8988T (cell line): ENCODE data around the gene LIMCH1.
"Not testable (repeated sequence)": the region's sequence is repeated elsewhere in the genome, so short reads cannot be mapped to it uniquely, and the experiment has no call there.

Experiments
- DNase-seq: peaks from one replicate; pipeline ENCODE4 v3.0.0; 2011

Gene LIMCH1

DNA sequence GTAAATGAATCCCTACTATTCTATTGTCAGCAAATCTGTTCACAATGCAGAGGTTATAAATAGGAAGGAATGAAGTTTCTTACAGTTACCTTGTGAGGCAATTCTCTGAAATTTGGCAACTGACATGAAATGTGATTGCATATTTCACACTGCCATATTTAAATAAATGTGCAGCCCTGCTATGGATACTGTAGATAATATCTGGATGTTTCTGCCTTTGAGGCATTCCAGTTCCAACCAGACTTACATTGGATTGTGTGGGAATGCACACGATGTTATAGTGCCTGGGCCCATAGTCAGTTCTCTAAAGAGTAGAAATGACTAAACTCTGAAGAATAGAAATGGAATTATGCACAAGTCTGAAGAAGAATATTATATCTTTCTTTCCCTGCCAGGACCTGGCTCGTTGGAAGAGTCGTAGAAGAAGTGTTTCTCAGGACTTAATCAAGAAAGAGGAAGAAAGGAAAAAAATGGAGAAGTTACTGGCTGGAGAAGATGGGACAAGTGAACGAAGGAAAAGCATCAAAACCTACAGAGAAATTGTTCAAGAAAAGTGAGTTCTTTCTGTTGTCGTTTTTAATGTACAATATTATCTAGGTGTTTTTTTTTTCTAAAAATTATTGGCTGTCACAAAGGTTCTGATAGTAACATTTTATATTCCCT is 107.9 kb downstream of the LIMCH1 start:
- no peak for DNase-seq

DNA sequence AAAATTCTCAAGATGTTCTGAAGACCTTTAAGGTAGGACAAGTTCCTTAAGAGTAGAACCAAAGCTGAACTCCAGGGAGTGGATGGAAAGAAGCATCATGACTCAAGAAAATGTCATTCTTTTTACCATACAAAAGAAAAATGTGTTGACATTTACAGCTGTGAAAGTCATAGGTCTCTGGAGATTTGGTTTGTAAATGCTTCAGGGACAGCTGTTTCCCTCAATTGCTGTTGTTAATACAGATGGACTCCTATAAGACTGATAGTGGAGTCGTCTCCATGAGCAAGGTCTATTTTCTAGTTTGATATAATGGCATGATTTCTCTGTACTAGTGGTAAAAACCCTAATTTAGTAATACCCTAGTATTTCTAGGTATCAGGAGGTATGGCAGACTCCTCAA is 108.9 kb downstream of the LIMCH1 start:
- no peak for DNase-seq

DNA sequence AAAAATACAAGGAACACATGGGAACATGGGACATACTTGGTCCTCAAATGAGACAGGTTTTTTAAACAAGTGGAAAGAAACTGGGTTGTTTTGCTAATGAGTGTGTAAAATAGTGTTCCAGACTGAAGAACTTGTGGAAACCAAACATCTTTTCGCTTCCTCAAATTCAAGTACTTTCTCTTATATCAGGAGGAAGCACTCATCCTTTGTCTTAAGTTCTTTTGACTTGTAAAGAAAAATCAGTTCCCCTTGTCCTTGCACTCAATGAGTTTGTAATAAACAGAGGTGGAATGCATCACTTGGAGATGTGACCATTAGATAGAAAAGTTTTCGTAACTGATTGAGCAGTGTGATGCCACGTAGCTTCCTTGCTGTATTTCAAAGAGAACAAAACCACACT is 109.4 kb downstream of the LIMCH1 start:
- DNase-seq: no peak

DNA sequence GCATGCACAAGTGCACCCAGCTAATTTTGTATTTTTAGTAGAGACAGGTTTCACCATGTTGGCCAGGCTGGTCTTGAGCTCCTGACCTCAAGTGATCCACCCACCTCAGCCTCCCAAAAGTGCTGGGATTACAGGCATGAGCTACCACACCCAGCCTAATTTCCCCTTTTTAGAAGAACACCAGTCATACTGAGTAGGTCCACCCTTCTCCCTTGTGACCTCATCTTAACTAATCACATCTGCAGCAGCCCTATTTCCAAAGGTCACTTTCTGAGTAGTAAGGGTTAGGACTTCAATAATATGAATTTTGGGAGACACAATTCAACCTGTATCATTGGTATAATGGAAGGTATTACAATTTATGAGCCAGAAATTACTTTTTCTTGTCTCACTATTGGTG is 113.2 kb downstream of the LIMCH1 start:
- not testable (repeated sequence) for DNase-seq

DNA sequence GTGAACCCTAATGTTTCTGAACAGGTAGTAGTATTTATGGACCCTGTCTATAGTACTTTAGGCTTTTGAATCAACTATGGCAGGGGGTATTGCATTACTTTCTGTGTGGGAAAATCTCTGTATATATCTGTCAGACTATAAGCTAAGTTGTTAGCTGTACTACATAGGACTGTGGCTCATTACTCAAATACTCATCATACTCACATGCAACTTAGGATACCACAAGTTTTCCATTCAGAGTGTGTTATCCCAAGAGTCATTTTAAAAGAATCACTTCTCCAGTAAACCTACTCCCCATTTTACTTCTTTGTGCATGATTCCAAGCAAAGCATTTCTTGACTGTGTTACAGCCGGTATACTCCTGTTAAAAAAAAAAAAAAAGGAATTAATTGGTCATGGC is 115.0 kb downstream of the LIMCH1 start:
- DNase-seq: no peak

DNA sequence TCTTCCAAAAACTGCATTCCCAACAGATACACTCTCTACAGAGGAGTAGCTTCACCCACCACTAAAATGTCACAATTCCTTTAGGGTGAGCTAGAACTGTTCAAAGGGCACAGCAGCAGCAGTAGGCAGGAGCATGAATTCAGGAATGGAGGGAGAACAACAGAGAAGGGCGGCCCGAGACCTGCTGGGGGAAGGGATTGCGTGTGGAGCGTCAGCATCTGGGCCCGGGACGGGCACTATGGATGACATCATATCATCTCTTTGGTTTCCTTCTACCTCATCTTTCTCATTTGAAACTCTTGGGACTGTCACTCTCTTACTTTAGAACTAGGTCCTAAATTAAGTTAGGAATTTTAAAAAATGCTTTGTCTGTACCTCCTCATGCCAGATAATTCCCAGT is 115.6 kb downstream of the LIMCH1 start:
- DNase-seq: no peak

DNA sequence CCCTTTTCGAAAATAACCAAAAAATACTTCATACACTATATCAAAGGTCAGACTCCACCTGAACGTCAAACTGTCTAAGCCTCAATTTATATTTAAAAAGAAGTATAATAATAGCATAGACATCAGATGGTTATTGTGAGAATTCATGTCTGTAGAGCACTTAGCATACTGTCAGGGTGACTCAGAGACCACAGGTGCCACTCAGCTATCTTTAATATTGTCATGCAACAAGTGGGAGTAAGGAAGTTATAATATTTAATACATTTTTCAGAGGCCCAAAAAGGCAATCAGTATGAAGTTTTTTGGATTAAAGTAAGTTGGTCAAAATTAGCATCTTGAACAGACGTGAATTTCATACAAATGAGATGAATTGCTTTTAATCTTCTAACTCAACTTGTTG is 117.2 kb downstream of the LIMCH1 start:
- no peak for DNase-seq

DNA sequence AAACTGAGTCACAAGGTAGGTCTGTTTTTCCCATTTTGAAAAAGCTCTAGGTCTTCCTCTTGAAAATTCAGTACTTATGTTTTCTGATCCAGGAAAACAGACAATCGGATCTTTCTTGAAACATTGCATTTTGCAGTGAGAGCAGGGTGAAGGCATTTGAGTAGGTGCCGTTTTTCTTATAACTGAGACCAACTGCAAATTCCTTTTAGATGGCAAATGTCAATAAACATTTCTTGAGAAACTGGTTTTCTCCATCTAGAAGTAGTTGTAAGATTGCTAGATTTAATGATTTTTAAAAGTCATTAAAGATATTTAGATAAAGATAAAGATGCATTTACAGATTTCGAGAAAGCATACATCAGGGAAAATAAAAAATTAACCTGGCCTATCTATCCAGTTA is 118.1 kb downstream of the LIMCH1 start:
- no peak for DNase-seq

DNA sequence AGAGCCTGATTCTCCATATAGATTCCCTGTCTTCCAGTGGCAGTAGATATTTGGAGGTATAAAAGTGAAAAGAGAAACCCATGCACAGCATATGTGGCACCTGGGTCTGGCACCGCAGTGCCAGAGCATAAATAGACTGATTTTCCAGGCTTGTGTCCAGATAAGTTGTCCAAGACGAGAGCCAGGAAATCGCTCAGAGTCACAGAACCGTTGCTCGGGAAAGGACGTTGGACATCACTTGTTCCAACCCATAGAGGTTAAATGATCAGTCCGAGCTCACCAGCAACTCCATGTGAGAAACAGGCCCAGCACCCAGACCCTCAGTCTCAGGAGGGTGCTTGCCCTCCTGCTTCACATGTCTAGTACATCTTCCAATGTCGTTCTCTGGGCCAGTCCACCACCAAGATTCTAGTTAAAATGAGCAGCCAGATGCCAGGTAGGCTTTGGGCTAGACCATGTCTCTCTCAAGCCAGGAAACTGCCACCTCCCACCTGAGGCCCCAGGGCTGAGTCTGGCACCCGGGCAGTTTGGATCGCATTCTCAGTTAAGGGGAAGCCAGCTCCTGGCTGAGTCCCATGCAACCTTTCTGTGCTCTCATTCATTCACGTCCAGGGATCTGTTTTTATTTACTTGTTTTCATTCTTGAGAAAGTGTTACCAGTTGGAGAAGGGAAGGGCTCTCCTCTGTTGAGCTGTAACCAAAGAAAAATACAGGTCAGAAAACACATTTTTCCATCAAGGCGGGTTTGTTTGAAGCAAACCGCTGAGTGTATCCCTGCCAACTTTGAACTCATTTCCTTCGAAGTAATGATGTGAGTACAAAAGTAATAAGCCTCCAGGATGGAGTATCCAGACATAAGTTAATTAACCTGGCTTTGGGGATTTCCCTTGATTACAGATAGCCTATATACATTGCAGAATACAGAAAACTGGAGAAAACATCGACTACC is 118.9 kb downstream of the LIMCH1 start:
- no peak for DNase-seq

DNA sequence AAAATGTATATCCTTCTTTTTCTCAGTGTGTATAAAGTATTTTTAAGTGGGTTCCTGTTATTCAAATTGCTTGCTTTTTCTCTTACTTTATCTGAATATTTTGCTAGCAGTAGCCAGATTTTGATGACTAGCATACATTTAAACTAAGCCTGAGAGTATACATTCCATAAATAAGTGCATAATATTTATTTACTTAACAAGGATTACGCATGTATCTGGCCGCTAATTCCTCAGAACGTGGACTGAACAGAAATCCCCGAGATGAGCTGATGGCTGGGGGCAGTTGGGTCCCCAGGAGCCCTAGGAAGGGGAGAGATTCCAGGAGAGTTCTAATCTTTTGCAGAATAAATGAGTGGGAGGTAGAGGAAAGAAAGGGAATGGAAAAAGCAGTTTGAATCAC is 119.6 kb downstream of the LIMCH1 start:
- DNase-seq: no peak

DNA sequence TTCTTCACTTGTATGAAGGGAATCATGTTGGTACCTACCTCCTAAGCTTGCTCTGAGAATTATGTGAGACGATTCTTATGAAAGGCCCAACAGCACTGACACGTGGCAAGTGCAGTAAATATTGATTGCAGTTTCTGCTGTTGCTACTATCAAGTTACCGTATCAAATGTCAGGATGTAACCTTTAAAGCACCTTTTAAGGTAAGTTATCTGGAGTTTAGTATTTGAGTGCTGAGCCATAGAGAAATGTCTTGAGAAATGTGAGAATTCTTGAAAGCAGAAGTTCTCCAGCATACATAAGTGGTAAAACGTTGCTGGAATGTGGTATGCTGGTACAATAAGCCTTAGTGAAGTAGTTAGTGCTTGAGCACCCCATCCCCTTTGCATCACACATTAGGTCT is 120.2 kb downstream of the LIMCH1 start:
- DNase-seq: no peak

DNA sequence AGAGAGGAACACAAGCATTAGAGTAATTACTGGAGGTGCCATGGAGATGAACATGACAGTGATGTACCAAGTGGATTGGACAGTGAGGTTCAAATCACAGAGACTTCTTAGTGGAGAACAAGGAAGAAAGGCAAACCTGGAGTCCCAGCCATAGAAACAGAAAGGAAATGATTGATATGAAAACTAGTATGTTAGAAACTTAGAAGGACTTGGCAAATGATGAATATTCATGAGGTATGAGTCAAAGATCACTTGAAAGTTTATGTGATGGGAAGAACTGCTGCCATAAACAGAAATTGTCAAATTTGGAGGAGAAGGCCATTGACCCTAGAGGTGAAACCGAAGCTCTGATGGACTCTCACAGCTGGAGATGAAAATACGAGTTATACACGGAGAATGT is 122.4 kb downstream of the LIMCH1 start:
- no peak for DNase-seq

DNA sequence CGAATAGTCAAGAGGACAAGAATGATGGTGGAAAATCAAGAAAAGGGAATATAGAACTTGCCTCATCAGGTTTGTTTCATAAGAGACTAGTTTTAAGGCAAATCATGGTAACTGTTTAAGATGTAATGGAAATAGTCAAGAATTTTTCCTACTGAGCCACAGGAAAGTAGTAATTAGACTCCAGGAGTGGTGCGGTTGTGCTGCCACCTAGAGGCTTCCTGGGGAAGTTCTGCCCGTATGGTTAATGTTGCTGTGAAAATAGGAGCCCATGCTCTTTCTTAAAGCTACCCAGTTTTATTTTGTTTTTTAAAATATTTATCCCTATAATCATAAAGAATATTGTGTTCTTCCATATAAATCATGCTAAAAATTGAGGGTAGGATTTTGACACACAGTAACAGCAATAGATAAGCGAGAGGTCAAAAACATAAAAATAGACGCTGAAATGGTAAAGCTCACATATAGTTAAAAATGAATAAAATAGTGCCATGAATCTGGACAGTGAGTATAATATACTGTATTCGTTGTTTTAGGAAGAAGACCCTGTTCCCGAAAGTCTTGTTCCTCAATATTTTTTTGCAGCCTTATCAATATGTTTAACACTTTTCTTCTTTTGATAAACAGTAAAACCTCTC is 123.6 kb downstream of the LIMCH1 start:
- DNase-seq: no peak

DNA sequence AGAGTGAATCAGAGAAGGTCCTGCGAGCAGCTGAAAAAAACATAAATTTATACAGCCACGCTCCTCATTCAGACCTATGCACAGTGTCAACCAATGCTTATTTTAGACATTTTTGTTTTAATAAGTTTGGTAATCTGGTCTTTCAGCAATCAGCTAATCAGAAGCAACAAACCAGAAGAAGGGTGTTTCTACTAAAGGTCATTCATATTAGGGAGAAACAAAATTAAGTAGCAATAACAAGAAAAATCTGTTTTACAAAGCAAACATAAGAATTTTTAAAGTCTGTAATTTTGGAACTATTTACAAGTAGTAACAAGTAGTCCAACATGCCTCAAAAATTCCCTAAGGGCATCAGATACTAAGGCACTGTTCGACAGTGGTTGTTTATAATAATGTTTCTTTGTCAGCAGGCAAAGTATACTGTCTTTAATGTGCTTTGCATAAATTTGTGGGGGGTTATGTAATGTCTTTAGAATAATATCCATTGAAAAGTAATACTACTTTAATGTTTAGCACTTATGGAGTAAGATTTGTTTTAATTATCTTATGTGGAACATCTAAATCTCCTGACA is 127.8 kb downstream of the LIMCH1 start:
- DNase-seq: no peak

DNA sequence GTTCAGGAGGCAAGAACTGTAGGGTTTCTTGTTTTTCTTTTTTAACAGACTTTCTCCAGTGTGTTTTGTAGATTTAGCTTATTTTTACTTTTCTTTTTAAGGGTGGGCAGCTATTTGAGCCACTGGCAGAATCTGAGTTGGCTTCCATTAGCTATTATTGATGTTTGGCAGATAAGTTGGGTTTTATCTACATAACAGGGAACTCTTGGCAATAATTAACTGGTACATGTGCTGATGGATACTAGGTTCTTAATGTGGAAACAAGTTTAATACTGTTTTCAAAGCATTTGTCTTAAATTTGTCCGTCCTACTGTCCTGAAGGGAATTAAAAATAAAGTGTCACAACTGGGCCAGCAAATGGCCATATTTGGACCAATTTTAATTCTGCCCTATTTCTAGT is 130.1 kb downstream of the LIMCH1 start:
- DNase-seq: no peak

DNA sequence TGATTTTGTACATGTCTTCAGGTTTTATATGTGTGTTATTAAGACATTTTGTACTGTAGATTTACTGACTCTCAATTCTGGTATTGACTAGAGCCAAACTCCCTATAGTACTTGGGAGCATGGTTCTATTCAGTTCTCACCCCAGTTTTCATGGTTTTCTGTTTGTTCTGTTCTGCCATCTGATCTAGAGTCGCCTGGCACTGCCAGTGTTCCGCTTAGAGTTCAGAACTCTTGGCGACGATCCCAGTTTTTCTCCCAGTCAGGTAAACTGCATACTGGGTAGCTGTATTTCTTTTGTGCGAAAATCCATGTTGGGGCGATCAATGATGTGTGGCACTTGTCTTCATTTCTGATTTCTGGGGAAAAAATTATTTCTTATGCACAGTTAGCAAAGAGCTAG is 132.6 kb downstream of the LIMCH1 start:
- no peak for DNase-seq

DNA sequence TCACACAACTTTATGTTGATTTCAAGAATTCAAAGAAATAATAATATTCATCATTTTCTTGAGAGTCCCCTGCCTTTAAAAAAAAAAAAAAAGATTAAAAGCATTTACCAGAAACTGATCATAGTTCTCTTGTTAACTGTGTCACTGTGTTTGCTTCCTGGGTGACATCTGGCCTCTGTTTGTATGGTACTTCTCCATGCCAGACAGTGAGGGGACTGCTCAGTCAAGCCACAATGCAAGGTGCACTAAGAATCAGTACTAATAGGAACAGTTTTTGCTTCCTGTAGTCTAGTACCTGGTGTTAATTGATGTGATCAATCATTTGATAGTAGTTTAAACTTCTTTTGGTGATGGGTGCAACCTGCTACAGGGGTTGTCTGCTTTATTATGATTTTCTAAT is 133.0 kb downstream of the LIMCH1 start:
- DNase-seq: no peak

DNA sequence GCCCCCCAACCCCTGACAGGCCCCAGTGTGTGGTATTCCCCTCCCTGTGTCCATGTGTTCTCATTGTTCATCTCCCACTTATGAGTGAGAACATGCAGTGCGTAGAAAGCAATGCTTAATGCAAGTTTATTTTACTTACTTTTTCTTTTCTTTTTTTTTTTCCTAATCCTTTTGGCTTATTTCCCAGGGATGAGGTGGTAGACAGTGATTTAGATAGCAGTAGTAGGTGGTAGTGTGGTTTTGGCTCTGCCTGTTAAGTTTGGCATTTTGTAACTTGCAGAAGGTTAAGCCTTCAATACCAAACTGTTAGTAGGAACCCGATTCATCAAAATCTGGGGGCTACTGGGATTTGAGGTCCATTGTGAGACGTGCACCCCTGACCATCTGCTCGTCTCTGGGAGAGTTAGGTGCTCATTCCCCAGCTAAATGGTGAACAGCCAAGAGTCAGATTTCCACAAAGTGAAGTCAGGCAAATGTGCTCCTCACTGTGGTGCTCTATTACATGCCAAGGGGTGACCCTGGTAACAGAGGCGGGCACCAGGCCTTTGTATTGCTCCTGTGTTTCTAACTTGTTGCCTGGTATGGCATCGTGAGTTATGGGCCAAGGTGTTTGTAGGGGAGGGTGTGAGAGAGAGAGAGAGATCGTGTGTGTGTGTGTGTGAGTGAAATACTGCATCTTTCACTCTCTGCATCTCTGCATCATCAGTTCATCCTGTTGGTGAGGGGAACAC is 140.3 kb downstream of the LIMCH1 start:
- no peak for DNase-seq

DNA sequence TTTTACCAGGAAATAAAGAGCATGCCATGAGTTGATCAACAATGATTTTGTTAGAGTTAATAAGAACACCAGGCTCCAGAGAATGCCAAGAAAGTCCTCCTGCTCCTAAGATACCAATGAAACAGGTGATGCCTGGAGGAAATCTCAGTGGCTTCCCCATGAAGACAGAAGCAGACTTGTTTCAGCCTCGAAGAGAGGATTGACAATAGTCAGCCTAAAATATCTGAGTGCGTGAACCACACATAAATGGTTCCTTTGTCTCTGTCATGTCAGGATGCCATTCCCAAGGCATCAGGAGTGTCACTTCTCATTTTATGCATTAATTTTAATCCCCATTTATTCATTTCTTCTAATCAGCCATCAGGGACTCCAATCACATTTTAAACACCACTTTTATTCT is 141.0 kb downstream of the LIMCH1 start:
- no peak for DNase-seq

DNA sequence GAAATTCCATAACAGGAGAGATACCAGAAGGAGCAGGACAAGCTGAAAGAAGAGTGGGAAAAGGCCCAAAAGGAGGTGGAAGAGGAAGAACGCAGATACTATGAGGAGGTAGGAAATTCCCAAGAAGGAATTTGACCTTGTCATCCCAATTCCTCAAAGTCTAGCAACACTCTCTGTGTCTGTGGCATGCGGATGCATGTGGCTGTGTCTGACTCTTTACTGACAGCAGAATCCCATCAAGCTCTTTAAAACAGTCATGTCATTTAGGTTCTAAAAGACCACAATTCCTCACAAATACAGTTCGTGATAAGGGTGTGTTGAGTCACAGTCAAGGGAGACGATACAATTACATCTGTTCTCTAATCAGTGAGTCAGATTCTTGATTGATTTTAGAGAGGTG is 142.0 kb downstream of the LIMCH1 start:
- no peak for DNase-seq

DNA sequence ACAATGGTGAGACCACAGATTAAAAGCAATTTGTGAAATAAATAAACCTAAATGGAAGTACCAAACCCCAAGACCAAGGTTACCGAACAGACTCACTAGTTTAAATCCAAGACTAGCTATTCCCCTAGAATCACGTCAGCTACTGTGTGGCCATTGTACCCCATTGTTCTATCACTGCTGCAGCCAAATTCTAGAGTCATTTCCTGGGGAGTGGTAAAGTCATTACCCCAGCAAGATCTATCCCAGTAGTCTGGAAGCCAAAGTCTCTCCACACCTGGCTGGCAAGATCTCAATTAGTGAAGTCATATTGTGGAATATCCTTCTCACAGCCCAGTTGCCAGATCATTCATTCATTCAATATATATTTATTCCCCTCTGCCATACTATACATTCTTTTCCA is 143.1 kb downstream of the LIMCH1 start:
- no peak for DNase-seq

DNA sequence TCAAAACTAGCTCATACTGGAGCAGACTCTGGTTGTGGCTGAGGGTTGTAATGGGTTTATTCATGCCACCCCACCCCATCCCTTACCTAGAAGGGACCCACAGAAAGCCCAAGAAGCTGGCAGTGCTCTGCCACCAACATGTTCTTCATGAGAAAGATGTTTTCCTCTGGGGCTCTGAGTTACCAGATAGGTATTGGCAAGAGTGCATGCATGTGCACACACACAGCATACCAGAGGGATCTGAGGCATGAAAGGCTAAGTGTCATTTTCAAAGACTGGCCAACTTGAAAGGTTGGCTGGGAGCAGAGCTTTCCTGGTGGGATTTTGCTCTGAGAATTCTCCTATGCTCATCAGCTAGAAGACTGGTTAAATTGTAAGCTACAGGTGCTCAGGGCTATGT is 145.4 kb downstream of the LIMCH1 start:
- DNase-seq: no peak

DNA sequence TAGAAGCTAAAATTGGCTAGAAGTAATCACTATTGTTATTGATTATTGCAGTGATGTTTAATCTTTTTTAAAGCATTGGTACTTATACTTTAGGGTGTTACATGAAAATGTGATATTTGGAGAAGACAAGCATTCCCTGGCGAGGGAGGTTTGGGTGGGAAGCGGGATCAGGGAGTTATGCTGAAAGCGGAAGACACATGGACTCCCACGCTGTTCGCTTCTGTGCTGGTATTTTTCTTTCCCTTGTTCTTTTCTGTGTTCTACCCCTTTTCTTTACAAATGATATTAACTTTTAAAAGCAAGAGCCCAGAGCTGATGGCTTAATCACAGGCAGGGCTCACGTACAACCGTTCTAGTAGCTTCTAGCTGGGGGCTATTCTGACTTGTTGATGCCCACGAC is 148.9 kb downstream of the LIMCH1 start:
- DNase-seq: no peak
